Measurements from ENCODE around the gene ELMO2. TPM values are rescaled to one million over a fixed set of nuclear protein-coding genes. Genes with fewer than 3 reads are reported as not detected.

Gene ELMO2
- total RNA-seq, 1 donor from 2014 or later, result 62.4 TPM

DNA sequence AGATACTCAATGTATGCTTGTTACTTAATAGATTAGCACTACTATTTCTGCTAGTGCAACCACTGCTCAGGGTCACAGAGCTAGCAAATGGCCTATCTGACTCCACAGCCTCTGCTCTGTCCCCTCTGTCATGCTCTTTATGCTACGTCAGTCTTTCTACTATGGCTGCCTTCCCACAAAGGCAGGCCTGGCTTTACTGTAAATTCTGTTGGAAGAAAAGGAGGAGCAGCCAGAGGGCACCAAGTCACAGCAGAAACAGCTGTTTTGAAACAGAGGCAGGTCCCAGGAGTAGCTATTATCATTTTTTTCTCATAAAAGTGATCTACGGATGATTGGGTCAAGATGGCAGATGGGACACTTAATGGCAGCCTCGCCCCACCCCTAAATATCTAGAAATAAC, 10.0 kb upstream of the ELMO2 start:
- H3K27me3 Mint-ChIP-seq (ENCODE audit: low read depth), result no peaks in the 10 kb centered on the region
- no peaks in the 10 kb centered on the region for H3K36me3 Mint-ChIP-seq (ENCODE audit: low read depth)
- no peak overlapping the region for H3K27ac Mint-ChIP-seq (ENCODE audit: unreplicated experiment)
- DNase-seq (ENCODE audit: low read depth, low spot score), result no peak
- H3K4me3 Mint-ChIP-seq, result no peak overlapping the region
- H3K4me1 Mint-ChIP-seq, result peaks cover 7% of the 10 kb centered on the region
- TF ChIP-seq, protein P1, sequence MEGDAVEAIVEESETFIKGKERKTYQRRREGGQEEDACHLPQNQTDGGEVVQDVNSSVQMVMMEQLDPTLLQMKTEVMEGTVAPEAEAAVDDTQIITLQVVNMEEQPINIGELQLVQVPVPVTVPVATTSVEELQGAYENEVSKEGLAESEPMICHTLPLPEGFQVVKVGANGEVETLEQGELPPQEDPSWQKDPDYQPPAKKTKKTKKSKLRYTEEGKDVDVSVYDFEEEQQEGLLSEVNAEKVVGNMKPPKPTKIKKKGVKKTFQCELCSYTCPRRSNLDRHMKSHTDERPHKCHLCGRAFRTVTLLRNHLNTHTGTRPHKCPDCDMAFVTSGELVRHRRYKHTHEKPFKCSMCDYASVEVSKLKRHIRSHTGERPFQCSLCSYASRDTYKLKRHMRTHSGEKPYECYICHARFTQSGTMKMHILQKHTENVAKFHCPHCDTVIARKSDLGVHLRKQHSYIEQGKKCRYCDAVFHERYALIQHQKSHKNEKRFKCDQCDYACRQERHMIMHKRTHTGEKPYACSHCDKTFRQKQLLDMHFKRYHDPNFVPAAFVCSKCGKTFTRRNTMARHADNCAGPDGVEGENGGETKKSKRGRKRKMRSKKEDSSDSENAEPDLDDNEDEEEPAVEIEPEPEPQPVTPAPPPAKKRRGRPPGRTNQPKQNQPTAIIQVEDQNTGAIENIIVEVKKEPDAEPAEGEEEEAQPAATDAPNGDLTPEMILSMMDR (conservative IDR thresholded peaks at IDR 0.05), result no peak
- no peaks in the 10 kb centered on the region for H3K9me3 Mint-ChIP-seq

DNA sequence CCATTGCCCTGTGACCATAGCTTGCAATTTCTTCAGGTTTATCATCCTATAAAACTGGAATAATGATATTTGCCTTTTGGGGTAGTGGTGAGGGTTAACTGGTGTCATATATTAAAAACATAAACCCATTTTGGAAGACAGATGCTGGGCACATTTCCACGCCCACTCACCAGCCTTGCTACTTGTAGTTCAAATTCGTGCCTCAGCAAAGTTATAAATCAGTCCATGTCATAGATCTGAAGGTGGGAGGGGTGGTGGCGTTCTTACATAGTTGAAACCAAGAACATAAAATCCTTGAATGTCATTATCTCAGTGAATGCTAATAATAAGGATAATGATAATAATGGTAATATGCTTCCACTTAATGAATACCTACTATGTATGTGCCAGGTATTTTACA, 9.4 kb upstream of the ELMO2 start:
- no peak for DNase-seq (ENCODE audit: low read depth, low spot score)
- Mint-ChIP-seq H3K9me3 (no peaks in the 10 kb centered on the region), H3K27me3 (ENCODE audit: low read depth) (peaks cover 2% of the 10 kb centered on the region), H3K36me3 (ENCODE audit: low read depth) (no peaks in the 10 kb centered on the region), H3K4me1 (peaks cover 10% of the 10 kb centered on the region), H3K4me3 (no peak overlapping the region), H3K27ac (ENCODE audit: unreplicated experiment) (no peak overlapping the region)
- TF ChIP-seq, protein P1 (conservative IDR thresholded peaks at IDR 0.05), result no peak

DNA sequence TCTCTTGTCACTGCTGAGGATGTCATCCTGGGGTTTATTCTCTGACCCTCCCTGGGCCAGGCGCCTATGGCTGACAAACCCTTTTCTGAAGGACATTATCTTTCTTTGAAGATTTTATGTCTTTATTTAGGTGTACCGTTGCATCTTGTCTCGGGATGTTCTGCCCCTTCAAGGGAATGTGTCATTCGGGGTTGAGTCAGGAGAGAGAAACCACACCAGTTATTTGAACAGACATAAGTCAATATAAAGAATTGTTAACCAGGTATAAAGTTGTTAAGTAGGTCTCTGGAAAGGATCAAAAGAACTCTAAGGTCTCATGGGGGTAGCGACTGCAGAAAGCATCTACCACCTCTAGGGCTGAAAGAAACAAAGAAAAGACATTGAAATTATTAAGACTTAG, 8.2 kb upstream of the ELMO2 start:
- H3K36me3 Mint-ChIP-seq (ENCODE audit: low read depth), result no peaks in the 10 kb centered on the region

DNA sequence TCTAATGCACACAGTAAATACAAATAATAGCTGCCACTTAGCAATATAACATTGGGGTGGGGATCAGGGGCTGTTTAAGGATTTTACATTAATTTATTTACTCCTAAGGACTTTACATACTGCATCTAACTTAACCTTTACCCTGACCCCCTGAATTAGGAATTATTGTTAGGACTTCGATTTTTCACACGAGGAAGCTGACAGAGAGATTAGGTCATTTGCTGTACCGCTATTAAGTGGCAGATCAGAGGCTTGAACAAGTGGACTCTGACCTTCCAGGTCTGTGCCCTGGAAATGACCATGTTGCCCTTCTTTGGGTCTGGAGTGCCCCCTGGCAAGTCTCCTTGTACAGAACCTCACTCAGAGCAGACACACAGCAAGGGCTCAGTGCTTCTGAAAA, 5.2 kb upstream of the ELMO2 start:
- Mint-ChIP-seq H3K4me3 (no peak overlapping the region), H3K9me3 (no peaks in the 10 kb centered on the region), H3K27me3 (ENCODE audit: low read depth) (peaks cover 5% of the 10 kb centered on the region), H3K27ac (ENCODE audit: unreplicated experiment) (no peak overlapping the region), H3K36me3 (ENCODE audit: low read depth) (no peaks in the 10 kb centered on the region), H3K4me1 (peaks cover 23% of the 10 kb centered on the region)
- DNase-seq (ENCODE audit: low read depth, low spot score), result no peak
- TF ChIP-seq, protein P1 (conservative IDR thresholded peaks at IDR 0.05), result no peak

More for the DNA sequence above, 8.2 kb upstream of the ELMO2 start:
- Mint-ChIP-seq H3K27ac (ENCODE audit: unreplicated experiment) (no peak overlapping the region), H3K4me1 (peaks cover 14% of the 10 kb centered on the region), H3K4me3 (no peak overlapping the region), H3K27me3 (ENCODE audit: low read depth) (peaks cover 3% of the 10 kb centered on the region), H3K9me3 (no peaks in the 10 kb centered on the region)
- DNase-seq (ENCODE audit: low read depth, low spot score), result no peak
- TF ChIP-seq, protein P1 (conservative IDR thresholded peaks at IDR 0.05), result no peak

DNA sequence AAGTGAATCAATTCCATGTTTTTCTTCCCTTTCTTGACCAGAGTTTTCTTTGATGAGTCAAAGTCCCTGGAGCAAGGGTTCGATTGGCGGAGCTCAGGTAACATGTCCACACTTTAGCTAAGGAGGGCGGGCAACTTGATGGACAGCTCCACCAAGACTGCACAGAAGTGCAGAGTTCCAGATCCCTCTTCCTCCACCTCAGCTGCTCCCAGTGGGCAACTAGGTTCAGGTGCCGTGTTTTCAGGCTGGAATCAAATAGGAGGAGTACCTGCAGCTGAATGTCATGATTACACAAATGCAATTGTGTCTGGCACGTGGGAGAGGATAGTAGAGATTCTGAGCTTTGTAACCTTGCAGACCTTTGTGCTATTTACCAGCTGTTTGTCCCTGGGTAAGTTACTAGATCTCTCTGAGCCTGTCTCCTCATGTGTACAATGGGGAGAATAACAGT, 1.9 kb upstream of the ELMO2 start:
- no peak for DNase-seq (ENCODE audit: low read depth, low spot score)
- H3K27me3 Mint-ChIP-seq (ENCODE audit: low read depth), result peaks cover 5% of the 10 kb centered on the region
- TF ChIP-seq, protein P1 (conservative IDR thresholded peaks at IDR 0.05), result no peak
- H3K27ac Mint-ChIP-seq (ENCODE audit: unreplicated experiment), result no peak overlapping the region
- H3K4me3 Mint-ChIP-seq, result no peak overlapping the region
- H3K4me1 Mint-ChIP-seq, result peaks cover 38% of the 10 kb centered on the region
- no peaks in the 10 kb centered on the region for H3K36me3 Mint-ChIP-seq (ENCODE audit: low read depth)
- H3K9me3 Mint-ChIP-seq, result no peaks in the 10 kb centered on the region

DNA sequence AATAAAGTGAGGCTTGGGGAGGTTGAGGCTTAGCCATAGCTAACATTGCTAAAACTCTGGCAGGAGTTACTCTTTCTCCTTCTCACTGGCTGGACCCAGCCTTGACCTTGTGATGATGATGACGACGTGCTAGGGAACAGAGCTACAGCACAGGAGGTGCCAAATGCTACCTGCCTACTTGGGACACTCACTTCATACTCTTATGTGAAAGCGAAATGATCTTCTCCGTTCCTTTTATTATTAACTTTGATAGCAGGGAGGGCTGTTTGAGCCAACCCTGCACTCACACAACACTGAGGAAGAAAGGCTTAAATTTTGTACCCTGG, 1.2 kb upstream of the ELMO2 start:
- H3K36me3 Mint-ChIP-seq (ENCODE audit: low read depth), result no peaks in the 10 kb centered on the region
- H3K4me1 Mint-ChIP-seq, result peaks cover 42% of the 10 kb centered on the region
- H3K9me3 Mint-ChIP-seq, result no peaks in the 10 kb centered on the region
- peaks cover 5% of the 10 kb centered on the region for H3K27me3 Mint-ChIP-seq (ENCODE audit: low read depth)
- H3K4me3 Mint-ChIP-seq, result peak overlapping the region; percentile 96
- DNase-seq (ENCODE audit: low read depth, low spot score), result no peak
- no peak overlapping the region for H3K27ac Mint-ChIP-seq (ENCODE audit: unreplicated experiment)
- TF ChIP-seq, protein P1 (conservative IDR thresholded peaks at IDR 0.05), result no peak

All from neural crest cell (in vitro differentiated cells).